ENCODE measurements around the gene MLN.
"Not testable (repeated sequence)": the region's sequence is repeated elsewhere in the genome, so short reads cannot be mapped to it uniquely, and the experiment has no call there.

MLN gene

DNA sequence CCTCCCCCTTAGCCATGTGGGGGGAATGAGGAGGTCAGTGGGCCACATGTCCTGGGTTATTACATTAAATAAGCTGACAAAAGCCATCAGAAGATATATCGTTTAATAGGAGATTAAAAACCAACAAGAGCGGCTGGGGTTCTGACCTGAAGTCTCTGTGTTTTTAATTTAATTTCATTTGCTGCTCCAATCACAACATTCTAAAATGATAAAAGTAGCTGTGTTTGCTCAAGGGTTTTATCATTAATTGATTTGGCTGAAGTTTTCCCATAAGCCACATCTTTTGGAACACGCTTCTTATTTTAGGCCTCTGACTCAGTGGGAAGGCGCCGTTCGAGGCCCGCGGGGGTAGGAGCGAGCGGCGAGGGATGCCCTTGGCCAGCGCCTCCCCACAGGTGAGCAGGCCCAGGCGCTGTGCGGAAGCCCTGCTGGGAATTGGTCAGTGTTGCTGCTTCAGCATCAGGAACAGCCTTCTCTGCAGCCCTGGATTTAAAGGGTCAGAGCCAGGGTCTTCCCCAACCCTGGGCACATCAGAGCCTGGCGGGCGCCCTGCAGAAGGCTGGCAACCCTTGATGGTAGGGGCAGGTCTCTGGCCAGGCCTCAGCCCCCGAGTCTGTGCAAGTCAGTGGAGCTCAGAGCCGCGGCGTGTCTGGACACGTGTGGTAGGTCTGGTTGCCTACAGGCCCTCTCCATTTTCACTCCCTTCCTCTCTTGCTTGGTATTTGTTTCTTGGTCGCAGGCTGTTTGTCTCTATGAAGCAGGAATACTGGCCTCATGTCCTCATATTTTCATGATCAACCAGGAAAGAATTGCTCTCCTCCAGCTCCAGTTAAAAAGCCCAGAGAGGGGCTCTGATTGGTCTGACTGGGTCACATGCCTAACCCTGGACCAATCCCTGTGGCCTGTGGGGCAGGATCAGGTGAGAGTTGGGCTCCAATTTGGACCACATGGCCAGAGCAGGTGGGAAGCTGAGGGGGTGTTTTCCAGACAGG is 30.9 kb upstream of the MLN start:
- no peak for DNase-seq (ENCODE audit: low spot score)

GRCh38 chr6:33833599-33833998 is 29.8 kb upstream of the MLN start:
- no peak for DNase-seq (ENCODE audit: low spot score)

- DNase-seq (ENCODE audit: low spot score): not testable (repeated sequence)
Measured at GRCh38 chr6:33832831-33833230, 29.0 kb upstream of the MLN start.

DNA sequence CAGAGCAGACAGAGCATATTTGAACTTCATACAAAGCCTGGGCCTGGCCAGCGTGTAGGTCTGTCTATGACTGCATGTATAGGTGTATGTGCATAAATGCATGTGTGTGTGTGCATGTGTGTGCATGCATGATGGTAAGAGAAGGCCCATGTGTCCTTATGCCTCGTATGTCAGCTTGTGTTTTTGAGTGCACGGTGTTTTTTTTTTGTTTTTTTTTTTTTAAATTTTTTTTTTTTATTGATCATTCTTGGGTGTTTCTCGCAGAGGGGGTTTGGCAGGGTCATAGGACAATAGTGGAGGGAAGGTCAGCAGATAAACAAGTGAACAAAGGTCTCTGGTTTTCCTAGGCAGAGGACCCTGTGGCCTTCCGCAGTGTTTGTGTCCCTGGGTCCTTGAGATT is 27.9 kb upstream of the MLN start:
- not testable (repeated sequence) for DNase-seq (ENCODE audit: low spot score)

GRCh38 chr6:33830635-33831240 is 26.9 kb upstream of the MLN start:
- no peak for DNase-seq (ENCODE audit: low spot score)

GRCh38 chr6:33828764-33829731 is 25.2 kb upstream of the MLN start:
- no peak for DNase-seq (ENCODE audit: low spot score)

DNA sequence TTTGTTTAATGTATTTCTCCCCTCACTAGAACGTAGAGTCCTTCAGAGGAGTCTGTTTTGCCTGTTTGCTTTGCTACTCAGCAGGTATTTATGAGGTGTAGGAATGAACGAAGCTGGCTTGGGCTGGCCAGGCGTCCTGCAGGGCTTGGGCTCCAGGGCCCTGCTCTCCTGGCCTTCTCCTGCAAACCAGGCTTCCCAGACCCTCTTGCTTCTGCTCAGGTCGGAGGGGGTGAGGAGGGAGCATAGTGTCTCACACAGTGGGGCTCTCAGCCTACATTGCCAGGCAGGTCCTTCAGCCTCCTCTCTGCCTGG is 24.6 kb upstream of the MLN start:
- no peak for DNase-seq (ENCODE audit: low spot score)

DNA sequence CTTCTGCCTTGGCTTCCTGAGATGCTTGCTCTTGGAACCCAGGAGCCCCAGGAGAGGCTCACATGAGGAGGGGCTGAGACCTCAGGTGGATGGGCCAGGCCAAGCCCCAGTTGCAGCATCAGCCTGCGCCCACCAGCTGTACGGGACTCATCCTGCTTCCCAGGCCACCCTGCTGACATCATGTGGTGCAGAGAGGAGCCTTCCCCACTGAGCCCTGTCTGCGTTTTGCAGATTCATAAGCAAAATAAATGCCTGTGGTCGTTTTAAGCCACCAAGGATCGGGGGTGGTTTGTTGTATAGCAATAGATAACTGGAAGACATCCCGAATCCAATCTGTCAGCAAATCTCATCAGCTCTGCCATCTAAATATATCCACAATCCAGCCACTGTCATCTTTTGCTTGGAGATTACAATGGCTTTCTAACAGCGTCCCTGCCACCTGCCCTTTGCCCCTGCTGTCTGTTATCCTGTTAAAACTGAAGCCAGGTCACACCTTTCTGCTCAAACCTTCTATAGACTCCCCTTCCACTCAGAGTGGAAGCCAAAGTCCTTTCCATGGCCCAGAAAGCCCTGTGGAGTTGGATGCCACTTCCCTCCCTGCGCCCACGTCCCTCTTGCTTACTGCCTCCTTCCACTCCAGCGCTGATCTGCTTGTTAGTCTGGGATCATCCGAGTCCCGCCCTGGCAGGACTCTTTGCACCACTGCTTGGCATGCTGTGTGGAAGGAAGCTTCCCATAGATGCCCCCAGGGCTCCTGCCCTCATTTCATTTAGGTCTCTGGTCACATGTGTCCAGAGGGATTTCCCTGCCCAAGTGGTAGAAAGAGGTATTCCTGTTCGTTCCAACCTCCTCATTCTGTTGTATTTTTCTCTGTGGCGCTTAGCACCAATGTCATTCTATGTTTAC is 24.0 kb upstream of the MLN start:
- DNase-seq (ENCODE audit: low spot score): no peak

- DNase-seq (ENCODE audit: low spot score): no peak
Measured at GRCh38 chr6:33826537-33826936, 22.7 kb upstream of the MLN start.

GRCh38 chr6:33824461-33825154 is 20.8 kb upstream of the MLN start:
- no peak for DNase-seq (ENCODE audit: low spot score)

DNA sequence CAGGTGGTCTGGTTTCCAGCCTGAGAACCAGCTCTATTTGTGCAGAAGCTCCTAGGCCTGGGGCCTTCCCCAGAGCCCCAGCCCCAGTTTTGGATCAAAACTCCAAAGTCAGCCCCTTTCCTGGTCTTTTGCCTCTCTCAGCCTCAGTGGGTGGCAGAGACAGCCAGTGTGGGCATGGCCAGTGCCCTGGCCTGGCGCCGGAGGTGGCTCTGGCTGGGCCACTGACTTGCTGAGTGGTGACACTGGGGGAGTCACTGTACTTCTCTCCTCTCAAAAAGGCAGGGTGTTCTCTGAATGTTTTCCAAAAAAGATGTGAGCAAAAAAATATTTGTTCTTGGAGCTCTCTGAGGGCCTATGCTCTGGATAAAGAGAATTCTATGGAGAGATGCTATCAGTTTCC is 20.0 kb upstream of the MLN start:
- DNase-seq (ENCODE audit: low spot score): no peak

GRCh38 chr6:33822575-33823395 is 19.0 kb upstream of the MLN start:
- no peak for DNase-seq (ENCODE audit: low spot score)

GRCh38 chr6:33820784-33821520 is 17.1 kb upstream of the MLN start:
- no peak for DNase-seq (ENCODE audit: low spot score)

- no peak for DNase-seq (ENCODE audit: low spot score)
Measured at GRCh38 chr6:33820243-33820642, 16.4 kb upstream of the MLN start.

GRCh38 chr6:33819021-33819420 is 15.2 kb upstream of the MLN start:
- DNase-seq (ENCODE audit: low spot score): no peak

- DNase-seq (ENCODE audit: low spot score): no peak
Measured at GRCh38 chr6:33818293-33818692, 14.5 kb upstream of the MLN start.

- DNase-seq (ENCODE audit: low spot score): no peak
Measured at GRCh38 chr6:33817489-33817888, 13.7 kb upstream of the MLN start.

GRCh38 chr6:33816911-33817310 is 13.1 kb upstream of the MLN start:
- DNase-seq (ENCODE audit: low spot score): no peak

- no peak for DNase-seq (ENCODE audit: low spot score)
Measured at GRCh38 chr6:33815854-33816253, 12.1 kb upstream of the MLN start.

All from left forelimb (tissue), 1 donor.